K562 (cell line): ENCODE data around the gene INTS1. TPM values are rescaled to one million over a fixed set of nuclear protein-coding genes. Genes with fewer than 3 reads are reported as not detected.
A peak's percentile ranks its signal among the peaks of the same experiment; 100 is the strongest.

Experiments used
- BACH1 ChIP-seq: fragments of 200-800 bp; sonication (Bioruptor generic); IDR thresholded peaks from 2 replicates; pipeline ENCODE4 v1.6.1; 2016; ENCODE audit warnings: missing genetic modification characterization, missing compliant biosample characterization
- CREM ChIP-seq: IDR thresholded peaks from 2 replicates; pipeline ENCODE4 v1.6.1; 2014; ENCODE audit warnings: antibody characterized with exemption, low read depth
- EGR1 ChIP-seq: fragments of 450-650 bp; conservative IDR thresholded peaks from 2 replicates; pipeline ENCODE4 v1.6.1; 2017; ENCODE audit warnings: mild to moderate bottlenecking
- FOXM1 ChIP-seq, 2 experiments: fragments of 450-650 bp in 1 of 2; sonication (generic) in 1 of 2; formaldehyde crosslinking in 1 of 2; IDR thresholded peaks; 2 replicates each; pipeline versions ENCODE4 v1.6.1 to v1.9.0; 2017 to 2022; ENCODE audit warnings: low read depth in 2 of 2, mild to moderate bottlenecking in 2 of 2, missing genetic modification reagents in 1 of 2, moderate library complexity in 1 of 2
- FOXP1 ChIP-seq: sonication (generic); formaldehyde crosslinking; IDR thresholded peaks from 2 replicates; pipeline ENCODE4 v1.8.0; 2022; ENCODE audit warnings: mild to moderate bottlenecking, missing genetic modification reagents
- HMGXB4 ChIP-seq: sonication (generic); formaldehyde crosslinking; IDR thresholded peaks from 2 replicates; pipeline ENCODE4 v1.8.1; 2023; ENCODE audit warnings: mild to moderate bottlenecking, missing genetic modification reagents
- KLF10 ChIP-seq: fragments of 250-450 bp; sonication (Bioruptor Pico); IDR thresholded peaks from 2 replicates; pipeline ENCODE4 v1.6.1; 2021; ENCODE audit warnings: matching md5 sums
- MEIS2 ChIP-seq: fragments of 450-650 bp; IDR thresholded peaks from 2 replicates; pipeline ENCODE4 v1.6.1; 2014; ENCODE audit warnings: mild to moderate bottlenecking; ENCODE audit not compliant: partially characterized antibody
- MITF ChIP-seq: IDR thresholded peaks from 2 replicates; pipeline ENCODE4 v1.6.1; 2014; ENCODE audit warnings: antibody characterized with exemption
- MXI1 ChIP-seq: IDR thresholded peaks from 2 replicates; pipeline ENCODE4 v1.6.1; 2011; ENCODE audit warnings: low read depth, mild to moderate bottlenecking, improper control_type of control experiment, low read length
- NR2C2 ChIP-seq, 2 experiments: fragments of 200-800 bp in 1 of 2; sonication (Bioruptor generic) in 1 of 2; sonication (generic) in 1 of 2; formaldehyde crosslinking in 1 of 2; IDR thresholded peaks; 2 replicates each; pipeline versions ENCODE4 v1.6.1 to v1.8.0; 2016 to 2022; ENCODE audit warnings: mild to moderate bottlenecking in 1 of 2, missing compliant biosample characterization in 1 of 2, missing genetic modification characterization in 1 of 2, missing genetic modification reagents in 1 of 2
- PHB ChIP-seq: fragments of 250-450 bp; sonication (Bioruptor Pico); IDR thresholded peaks from 2 replicates; pipeline ENCODE4 v1.5.0; 2021
- SAP30 ChIP-seq: fragments of 200-600 bp; sonication (generic); IDR thresholded peaks from 2 replicates; pipeline ENCODE4 v1.6.1; 2012; ENCODE audit warnings: borderline replicate concordance, low read depth, mild to moderate bottlenecking, moderate library complexity, low read length, control low read depth, inconsistent platforms; ENCODE audit not compliant: insufficient read depth, poor library complexity, severe bottlenecking
- SIN3A ChIP-seq, 2 experiments: fragments of 150-350 bp in 1 of 2; IDR thresholded peaks; 2 replicates each; pipeline ENCODE4 v1.6.1; 2011 to 2016; ENCODE audit warnings: borderline replicate concordance in 2 of 2, low read depth in 2 of 2, low read length in 2 of 2, mild to moderate bottlenecking in 2 of 2, moderate library complexity in 2 of 2; ENCODE audit not compliant: control insufficient read depth in 1 of 2
- SMAD4 ChIP-seq: fragments of 250-450 bp; sonication (Bioruptor Pico); conservative IDR thresholded peaks from 2 replicates; pipeline ENCODE4 v1.8.0; 2021; ENCODE audit warnings: inconsistent platforms, mild to moderate bottlenecking, moderate library complexity
- TAF1 ChIP-seq: IDR thresholded peaks from 2 replicates; pipeline ENCODE4 v1.6.1; 2011; ENCODE audit warnings: mild to moderate bottlenecking, low read length, moderate library complexity; ENCODE audit not compliant: insufficient read depth, control insufficient read depth, severe bottlenecking; ENCODE audit errors: extremely low read depth
- THAP12 ChIP-seq: fragments of 250-450 bp; sonication (Bioruptor Pico); IDR thresholded peaks from 2 replicates; pipeline ENCODE4 v1.9.0; 2021; ENCODE audit warnings: mild to moderate bottlenecking, inconsistent platforms
- ZFP30 ChIP-seq: fragments of 250-450 bp; sonication (Bioruptor Pico); IDR thresholded peaks from 2 replicates; pipeline ENCODE4 v1.8.0; 2022; ENCODE audit warnings: moderate library complexity, mild to moderate bottlenecking, inconsistent platforms, borderline replicate concordance
- ZNF785 ChIP-seq: fragments of 250-450 bp; sonication (Bioruptor Pico); IDR thresholded peaks from 2 replicates; pipeline ENCODE4 v1.4.0; 2020; ENCODE audit warnings: mild to moderate bottlenecking
- polyA plus RNA-seq, 8 experiments: library from polyadenylated mRNA; depleted of rRNA in 4 of 8; stranded (reverse) in 5 of 8; unstranded in 3 of 8; fragments of >200 nt; fragmentation: Nextera tagmentation in 2 of 8; fragmentation: Illumina TruSeq in 1 of 8; extraction: Ambion mirVana in 2 of 8; extraction: Trizol in 1 of 8; gene quantifications; 2 replicates each; pipeline versions ENCODE4 v1.2.1 to v1.2.3, GENCODE V29; 2011 to 2014; ENCODE audit warnings: inconsistent platforms in 1 of 8, missing spikeins in 1 of 8
- total RNA-seq, 7 experiments: library from RNA; depleted of rRNA in 6 of 7; stranded (reverse); fragments of >200 nt in 6 of 7; fragmentation: Illumina TruSeq in 2 of 7; extraction: Trizol in 2 of 7; gene quantifications; 2 replicates each; pipeline versions ENCODE4 v1.2.1 to v1.2.3, GENCODE V29; 2011 to 2021; ENCODE audit warnings: low replicate concordance in 1 of 7

INTS1 gene
- total and polyA plus RNA-seq, 9 of the 15 experiments (the other 6 are each of a cell fraction or from before 2014, with no cell fraction given): 0.34 to 119 (median 18.5) TPM

GRCh38 chr7:1458683-1459511 lies 45.3 kb downstream of the INTS1 start, which contains the start of gene MICALL2 (continued):
- TF ChIP-seq SMAD4 (CRISPR knock-in tag) (peak; percentile 77), BACH1 (tag) (peak; percentile 68; the same call in 1 of the 2 replicates), MEIS2 (no peak), FOXM1 (IDR thresholded peaks at IDR 0.05; ENCODE audit: low read depth) (no peak), FOXM1 (CRISPR knock-in tag; IDR thresholded peaks at IDR 0.05; ENCODE audit: low read depth) (0 out of 2 replicates have a peak, but pooled peaks have one; percentile 28), NR2C2 (CRISPR knock-in tag; IDR thresholded peaks at IDR 0.05) (0 out of 2 replicates have a peak, but pooled peaks have one; percentile 61), NR2C2 (tag; IDR thresholded peaks at IDR 0.05) (no peak), SIN3A (IDR thresholded peaks at IDR 0.05; ENCODE audit: borderline replicate concordance in 2 of 2, control insufficient read depth in 1 of 2, low read depth in 2 of 2, low read length in 2 of 2) (peak; percentile 87 to 94; a peak in 2 of 4 replicates), FOXP1 (CRISPR knock-in tag) (peak; percentile 69), THAP12 (CRISPR knock-in tag) (peak; percentile 88), KLF10 (CRISPR knock-in tag) (no peak), MXI1 (0 out of 2 replicates have a peak, but pooled peaks have one; percentile 28), ZNF785 (CRISPR knock-in tag) (no peak), SAP30 (peak; percentile 95), CREM (peak; percentile 50; the same call in 1 of the 2 replicates), ZFP30 (CRISPR knock-in tag) (no peak), HMGXB4 (CRISPR knock-in tag) (0 out of 2 replicates have a peak, but pooled peaks have one; percentile 54), EGR1 (peak; percentile 26; the same call in 1 of the 2 replicates), PHB (CRISPR knock-in tag) (no peak), TAF1 (peak; percentile 69), MITF (no peak; the same call in 1 of the 2 replicates)
